K562 treated with DMSO at 1 percent for 4 hours (cell line): ENCODE measurements around the gene OR5B3. TPM values are rescaled to one million over a fixed set of nuclear protein-coding genes. Genes with fewer than 3 reads are reported as not detected.

Source experiments
- total RNA-seq: library from RNA; unstranded; fragments of 300-600 nt; gene quantifications from 2 replicates; pipeline ENCODE4 v1.2.3, GENCODE V29; 2022; ENCODE audit not compliant: insufficient read depth

The OR5B3 gene
- not detected in 2 replicates for total RNA-seq

DNA sequence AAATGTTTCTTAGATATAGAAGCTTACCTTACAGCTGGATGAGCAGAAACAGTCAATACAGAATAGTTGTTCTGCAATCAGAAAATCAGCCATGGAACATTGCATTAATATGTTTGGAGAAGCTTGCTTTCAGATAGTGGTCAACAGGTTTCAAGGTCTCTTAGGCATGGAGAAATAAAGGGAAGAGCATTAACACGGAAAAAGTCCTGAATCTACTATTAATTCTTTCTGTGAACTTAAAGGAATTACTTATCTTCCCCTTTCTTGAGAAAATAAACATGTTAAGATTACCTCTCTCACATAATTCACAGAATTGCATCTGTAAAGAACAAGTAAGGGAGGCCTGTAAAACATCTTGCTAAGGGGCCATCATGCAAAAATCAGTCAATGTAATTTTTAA, at the start of gene OR5B3:
TSS of gene OR5B3 (minus strand) at position 101 of the 400 bp plus-strand sequence. CDS start 3,465 bp downstream, outside the sequence.

DNA sequence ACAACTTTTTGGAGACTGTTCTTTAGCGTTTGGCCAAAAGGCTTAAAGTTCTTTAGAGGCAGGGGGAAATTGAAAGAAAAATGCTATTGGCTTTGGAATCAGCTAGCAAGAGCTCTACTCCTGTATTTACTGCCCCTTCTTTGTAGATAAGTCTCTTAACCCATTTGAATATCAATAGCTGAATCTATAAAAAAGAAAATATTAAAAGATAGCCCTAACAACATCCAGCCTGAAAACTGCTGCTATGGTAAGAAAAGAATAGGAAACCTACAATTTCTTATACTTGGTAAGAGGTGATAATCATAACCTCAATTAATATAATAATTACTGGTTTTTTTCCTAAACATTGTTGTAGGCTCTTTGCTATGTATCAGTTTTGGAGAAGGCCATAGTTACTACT, 35.5 kb upstream of the OR5B3 start, which contains the start of gene OR5B12:
TSS of gene OR5B12 (minus strand) at position 101 of the 400 bp plus-strand sequence. CDS start 2,085 bp downstream, outside the sequence.

DNA sequence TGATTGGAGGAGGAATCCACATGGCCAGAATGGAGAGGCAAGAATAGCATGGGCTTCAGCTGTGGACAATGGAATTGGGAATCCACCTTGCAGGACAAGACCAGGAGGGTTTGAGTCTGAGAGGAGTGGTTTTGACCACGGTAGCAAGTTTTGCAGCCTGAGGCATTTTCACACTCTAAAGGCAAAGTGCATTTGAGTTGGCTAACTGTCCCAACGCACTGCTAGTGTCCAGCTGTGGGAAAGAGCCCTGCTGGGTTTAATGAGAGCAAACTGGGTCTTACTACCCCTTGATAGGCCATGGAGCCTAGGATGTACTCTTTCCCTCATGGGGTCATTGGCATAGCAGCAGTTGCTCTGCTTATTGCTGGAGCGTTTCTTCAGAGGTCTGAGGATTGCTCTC, 21.3 kb upstream of the OR5B3 start, which contains the start of gene OR5B2:
TSS of gene OR5B2 (minus strand) at position 101 of the 400 bp plus-strand sequence. CDS start 4,860 bp downstream, outside the sequence.

GRCh38 chr11:58358969-58359368, 47.7 kb downstream of the OR5B3 start, which contains the start of gene OR5B17:
Gene OR5B17 (minus strand): TSS chr11:58359069. CDS start chr11:58359069, 0 bp downstream.

Other genes starting within 250 kb of the OR5B3 start
- not detected in 2 replicates for gene OR9Q2, start 217.8 kb downstream of the OR5B3 start, total RNA-seq
- gene OR1S2, start 202.7 kb downstream of the OR5B3 start, total RNA-seq, result not detected in 2 replicates
- not detected in 2 replicates for gene OR1S1, start 194.2 kb downstream of the OR5B3 start, total RNA-seq
- not detected in 2 replicates for gene OR10Q1, start 178.0 kb downstream of the OR5B3 start, total RNA-seq
- gene OR10W1, start 138.6 kb downstream of the OR5B3 start, total RNA-seq, result not detected in 2 replicates
- not detected in 2 replicates for gene OR5B17, start 47.8 kb downstream of the OR5B3 start, total RNA-seq
- gene OR5B2, start 21.2 kb upstream of the OR5B3 start, total RNA-seq, result not detected in 2 replicates
- not detected in 2 replicates for gene OR5B12, start 35.4 kb upstream of the OR5B3 start, total RNA-seq
- gene OR5B21, start 101.2 kb upstream of the OR5B3 start, total RNA-seq, result not detected in 2 replicates
- gene LPXN, start 169.0 kb upstream of the OR5B3 start, total RNA-seq, result 2.3 and 3.9 TPM in 2 replicates
- 21.1 and 25.1 TPM in 2 replicates for gene ZFP91, start 172.2 kb upstream of the OR5B3 start, total RNA-seq
- 2.6 and 3.7 TPM in 2 replicates for gene CNTF, start 215.8 kb upstream of the OR5B3 start, total RNA-seq